Stimulated activated CD4-positive, alpha-beta T cell treated with anti-CD3 and anti-CD28 coated beads, Interleukin-4, amount 100 ng/mL, for 4 hours (primary cell): ENCODE data around the gene OR11G2.
"Not testable (repeated sequence)": the region's sequence is repeated elsewhere in the genome, so short reads cannot be mapped to it uniquely, and the experiment has no call there.

Source experiments
- DNase-seq, 2 experiments: peaks; one replicate each; pipeline ENCODE4 v3.0.0-alpha.2; 2020

The OR11G2 gene

DNA sequence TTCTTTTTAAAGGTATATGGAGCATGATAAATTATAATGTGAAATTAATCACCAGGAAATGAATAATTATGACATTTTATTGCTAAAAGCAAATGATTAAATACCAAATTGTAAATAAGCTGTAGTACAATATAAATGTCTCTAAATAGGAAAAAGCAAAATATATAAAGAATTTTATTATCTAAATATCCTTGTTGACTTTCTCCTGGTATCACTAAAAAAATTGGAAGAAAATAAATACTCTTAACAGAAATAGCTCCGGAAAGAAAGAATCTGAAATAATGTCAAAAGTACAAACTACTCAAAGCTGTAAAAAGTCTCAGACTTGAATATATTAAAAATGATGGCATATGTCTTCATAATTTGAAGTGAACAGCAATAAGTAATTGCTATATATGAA lies 38.0 kb downstream of the OR11G2 start, which contains the start of gene OR11H7:
Gene OR11H7, plus strand, starts transcription at position 301 of the 400 bp plus-strand sequence.
- no peak for DNase-seq

DNA sequence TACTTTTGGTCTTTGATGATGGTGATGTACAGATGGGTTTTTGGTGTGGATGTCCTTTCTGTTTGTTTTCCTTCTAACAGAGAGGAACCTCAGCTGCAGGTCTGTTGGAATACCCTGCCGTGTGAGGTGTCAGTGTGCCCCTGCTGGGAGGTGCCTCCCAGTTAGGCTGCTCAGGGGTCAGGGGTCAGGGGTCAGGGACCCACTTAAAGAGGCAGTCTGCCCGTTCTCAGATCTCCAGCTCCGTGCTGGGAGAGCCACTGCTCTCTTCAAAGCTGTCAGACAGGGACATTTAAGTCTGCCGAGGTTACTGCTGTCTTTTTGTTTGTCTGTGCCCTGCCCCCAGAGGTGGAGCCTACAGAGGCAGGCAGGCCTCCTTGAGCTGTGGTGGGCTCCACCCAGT lies 44.7 kb downstream of the OR11G2 start:
- not testable (repeated sequence) for DNase-seq

DNA sequence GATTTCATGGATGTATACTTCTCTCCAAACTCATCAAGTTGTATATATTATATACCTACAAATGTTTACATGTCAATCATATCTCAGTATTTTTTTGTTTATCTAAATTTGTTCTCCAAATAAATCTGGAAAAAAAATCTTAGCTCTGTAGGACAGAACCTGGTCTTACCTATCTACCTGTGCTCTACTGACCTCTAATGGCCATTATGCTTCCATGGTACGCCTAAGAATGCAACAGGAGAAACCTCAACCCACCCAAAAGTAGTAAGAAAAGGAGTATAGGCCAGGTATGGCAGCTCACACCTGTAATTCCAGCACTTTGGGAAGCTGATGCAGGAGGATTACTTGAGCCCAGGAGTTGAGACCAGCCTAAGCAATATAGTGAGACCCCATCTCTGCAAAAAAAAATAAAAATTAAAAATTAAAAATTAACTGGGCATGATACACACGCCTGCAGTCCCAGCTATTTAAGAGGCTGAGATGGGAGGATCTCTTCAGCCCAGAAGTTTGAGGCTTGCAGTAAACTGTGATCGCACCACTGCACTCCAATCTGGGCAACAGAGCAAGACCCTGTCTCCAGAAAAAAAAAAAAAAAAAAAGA lies 57.0 kb downstream of the OR11G2 start:
- no peak for DNase-seq
